ENCODE measurements around the gene CLASRP. TPM values are rescaled to one million over a fixed set of nuclear protein-coding genes. Genes with fewer than 3 reads are reported as not detected.

CLASRP gene
- total and polyA plus RNA-seq, 5 donors = 34.3 to 36.8 (median 36.7) TPM

GRCh38 chr19:45023048-45023447, 15.8 kb upstream of the CLASRP start:
- no peak overlapping the region for H3K27ac ChIP-seq (ENCODE audit: low read length)
- ATAC-seq (no peak), DNase-seq (no peak)
- H3K4me3 ChIP-seq (ENCODE audit: low read length) = no peak overlapping the region
- no peaks in the 10 kb centered on the region for H3K9me3 ChIP-seq (ENCODE audit: control insufficient read depth, low read length)
- no peaks in the 10 kb centered on the region for H3K27me3 ChIP-seq (ENCODE audit: control insufficient read depth, insufficient read depth)
- 85% methylated on average over 4 of the region's 4 CpGs for WGBS
- intact Hi-C loops (cut with DNase I) = no loop called here
- H3K4me1 ChIP-seq (ENCODE audit: control insufficient read depth, insufficient read depth, low read length) = no peaks in the 10 kb centered on the region

GRCh38 chr19:45025264-45025663, 13.6 kb upstream of the CLASRP start:
- no peak for DNase-seq
- Histone ChIP-seq H3K4me3 (ENCODE audit: low read length) (no peak overlapping the region), H3K27me3 (ENCODE audit: control insufficient read depth, insufficient read depth) (no peaks in the 10 kb centered on the region), H3K9me3 (ENCODE audit: control insufficient read depth, low read length) (no peaks in the 10 kb centered on the region), H3K27ac (ENCODE audit: low read length) (no peak overlapping the region), H3K4me1 (ENCODE audit: control insufficient read depth, insufficient read depth, low read length) (no peaks in the 10 kb centered on the region)
- intact Hi-C loops (cut with DNase I) = no loop called here
- 97% methylated on average over 9 of the region's 9 CpGs for WGBS
- no peak for ATAC-seq

DNA sequence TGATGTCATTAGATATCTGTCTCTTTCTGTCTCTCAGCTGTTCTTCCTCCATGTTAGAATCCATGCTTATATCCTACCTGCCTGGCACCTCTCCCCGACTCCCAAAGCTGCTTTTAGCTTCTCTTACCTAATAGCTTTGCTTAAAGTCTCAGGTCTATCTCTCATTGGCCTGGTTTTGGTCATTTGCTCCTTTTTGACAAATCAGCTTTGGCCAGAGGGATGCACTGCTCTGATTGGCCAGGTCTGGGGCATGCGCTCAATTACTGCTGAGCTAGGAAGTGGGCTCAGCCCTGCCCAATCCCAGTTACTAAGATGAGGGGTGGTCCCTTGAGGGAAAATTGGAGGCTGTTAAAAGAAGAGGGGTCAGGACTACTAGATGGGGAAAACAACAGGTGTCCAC, 11.5 kb upstream of the CLASRP start:
- H3K27me3 ChIP-seq (ENCODE audit: control insufficient read depth, insufficient read depth) = no peaks in the 10 kb centered on the region
- ATAC-seq (no peak), DNase-seq (no peak)
- no peak overlapping the region for H3K4me3 ChIP-seq (ENCODE audit: low read length)
- H3K4me1 ChIP-seq (ENCODE audit: control insufficient read depth, insufficient read depth, low read length) = no peaks in the 10 kb centered on the region
- intact Hi-C loops (cut with DNase I) = no loop called here
- H3K9me3 ChIP-seq (ENCODE audit: control insufficient read depth, low read length) = no peaks in the 10 kb centered on the region
- WGBS = 97% methylated on average over 2 of the region's 2 CpGs
- no peak overlapping the region for H3K27ac ChIP-seq (ENCODE audit: low read length)

GRCh38 chr19:45030825-45031224, 8.0 kb upstream of the CLASRP start:
- Histone ChIP-seq H3K27me3 (ENCODE audit: control insufficient read depth, insufficient read depth) (no peaks in the 10 kb centered on the region), H3K4me1 (ENCODE audit: control insufficient read depth, insufficient read depth, low read length) (no peaks in the 10 kb centered on the region), H3K27ac (ENCODE audit: low read length) (no peak overlapping the region), H3K4me3 (ENCODE audit: low read length) (no peak overlapping the region), H3K9me3 (ENCODE audit: control insufficient read depth, low read length) (no peaks in the 10 kb centered on the region)
- WGBS = 89% methylated on average over 6 of the region's 6 CpGs
- no peak for ATAC-seq
- intact Hi-C loops (cut with DNase I) = no loop called here
- no peak for DNase-seq

GRCh38 chr19:45032421-45032820, 6.4 kb upstream of the CLASRP start:
- 77% methylated on average over 18 of the region's 18 CpGs for WGBS
- H3K4me1 ChIP-seq (ENCODE audit: control insufficient read depth, insufficient read depth, low read length) = no peaks in the 10 kb centered on the region
- H3K9me3 ChIP-seq (ENCODE audit: control insufficient read depth, low read length) = no peaks in the 10 kb centered on the region
- no peak overlapping the region for H3K4me3 ChIP-seq (ENCODE audit: low read length)
- DNase-seq (no peak), ATAC-seq (no peak)
- intact Hi-C loops (cut with DNase I) = no loop called here
- H3K27ac ChIP-seq (ENCODE audit: low read length) = no peak overlapping the region
- no peaks in the 10 kb centered on the region for H3K27me3 ChIP-seq (ENCODE audit: control insufficient read depth, insufficient read depth)

GRCh38 chr19:45035755-45036154, 3.1 kb upstream of the CLASRP start:
- intact Hi-C loops (cut with DNase I) = no loop called here
- ATAC-seq (no peak), DNase-seq (no peak)
- Histone ChIP-seq H3K27me3 (ENCODE audit: control insufficient read depth, insufficient read depth) (no peaks in the 10 kb centered on the region), H3K9me3 (ENCODE audit: control insufficient read depth, low read length) (no peaks in the 10 kb centered on the region), H3K4me1 (ENCODE audit: control insufficient read depth, insufficient read depth, low read length) (peaks cover 4% of the 10 kb centered on the region), H3K4me3 (ENCODE audit: low read length) (no peak overlapping the region), H3K27ac (ENCODE audit: low read length) (no peak overlapping the region)
- 95% methylated on average over 6 of the region's 6 CpGs for WGBS

GRCh38 chr19:45037393-45038169, 1.3 kb upstream of the CLASRP start:
- no peaks in the 10 kb centered on the region for H3K9me3 ChIP-seq (ENCODE audit: control insufficient read depth, low read length)
- intact Hi-C loops (cut with DNase I) = no loop called here
- peak in 1 of 3 donors; percentile 63 for DNase-seq
- H3K4me1 ChIP-seq (ENCODE audit: control insufficient read depth, insufficient read depth, low read length) = peaks cover 4% of the 10 kb centered on the region
- no peak overlapping the region for H3K27ac ChIP-seq (ENCODE audit: low read length)
- ATAC-seq = no peak
- H3K27me3 ChIP-seq (ENCODE audit: control insufficient read depth, insufficient read depth) = no peaks in the 10 kb centered on the region
- no peak overlapping the region for H3K4me3 ChIP-seq (ENCODE audit: low read length)
- WGBS = 92% methylated on average over 37 of the region's 37 CpGs

DNA sequence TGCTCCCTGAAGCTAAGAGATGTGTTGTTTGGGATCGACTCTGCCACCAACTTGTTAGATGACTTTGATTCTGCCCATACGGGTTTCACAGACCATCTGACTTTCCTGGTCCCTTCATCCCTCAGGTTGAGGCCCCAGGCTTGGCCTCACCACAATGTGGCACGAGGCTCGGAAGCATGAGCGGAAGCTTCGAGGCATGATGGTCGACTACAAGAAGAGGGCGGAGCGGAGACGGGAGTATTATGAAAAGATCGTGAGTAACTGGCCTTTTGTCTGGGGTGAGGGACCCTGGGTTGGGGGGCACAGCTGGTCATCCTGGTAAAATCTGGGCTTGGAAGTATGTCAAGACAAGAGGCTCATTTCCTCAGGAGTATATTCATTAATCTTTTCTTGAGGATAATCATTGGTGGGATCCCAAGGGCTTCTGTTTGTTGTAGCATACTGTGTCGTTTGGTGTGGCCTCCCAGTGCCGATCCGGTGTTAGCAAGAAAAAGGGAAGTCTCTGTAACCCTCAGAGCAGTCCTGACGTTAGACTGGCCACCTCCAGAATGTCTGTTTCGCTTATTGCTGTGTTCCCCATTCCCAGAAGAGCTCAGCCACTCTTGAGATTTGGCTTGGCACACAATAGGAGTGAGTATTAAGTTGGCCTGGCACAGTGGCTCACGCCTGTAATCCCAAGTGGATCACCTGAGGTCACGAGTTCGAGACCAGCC, 1.4 kb downstream of the CLASRP start:
- DNase-seq = no peak
- Histone ChIP-seq H3K27me3 (ENCODE audit: control insufficient read depth, insufficient read depth) (no peaks in the 10 kb centered on the region), H3K27ac (ENCODE audit: low read length) (no peak overlapping the region), H3K9me3 (ENCODE audit: control insufficient read depth, low read length) (no peaks in the 10 kb centered on the region), H3K4me1 (ENCODE audit: control insufficient read depth, insufficient read depth, low read length) (peaks cover 4% of the 10 kb centered on the region), H3K4me3 (ENCODE audit: low read length) (peak overlapping the region; percentile 85)
- no peak for ATAC-seq
- 72% methylated on average over 19 of the region's 19 CpGs for whole genome bisulfite sequencing
- intact Hi-C loops (cut with DNase I) = no loop called here

- ATAC-seq (no peak), DNase-seq (no peak)
- intact Hi-C loops (cut with DNase I) = no loop called here
- WGBS = 79% methylated on average over 6 of the region's 6 CpGs
- H3K27ac ChIP-seq (ENCODE audit: low read length) = no peak overlapping the region
- no peaks in the 10 kb centered on the region for H3K27me3 ChIP-seq (ENCODE audit: control insufficient read depth, insufficient read depth)
- peaks cover 4% of the 10 kb centered on the region for H3K4me1 ChIP-seq (ENCODE audit: control insufficient read depth, insufficient read depth, low read length)
- no peak overlapping the region for H3K4me3 ChIP-seq (ENCODE audit: low read length)
- no peaks in the 10 kb centered on the region for H3K9me3 ChIP-seq (ENCODE audit: control insufficient read depth, low read length)
Measured at GRCh38 chr19:45041125-45041524, 2.3 kb downstream of the CLASRP start.

DNA sequence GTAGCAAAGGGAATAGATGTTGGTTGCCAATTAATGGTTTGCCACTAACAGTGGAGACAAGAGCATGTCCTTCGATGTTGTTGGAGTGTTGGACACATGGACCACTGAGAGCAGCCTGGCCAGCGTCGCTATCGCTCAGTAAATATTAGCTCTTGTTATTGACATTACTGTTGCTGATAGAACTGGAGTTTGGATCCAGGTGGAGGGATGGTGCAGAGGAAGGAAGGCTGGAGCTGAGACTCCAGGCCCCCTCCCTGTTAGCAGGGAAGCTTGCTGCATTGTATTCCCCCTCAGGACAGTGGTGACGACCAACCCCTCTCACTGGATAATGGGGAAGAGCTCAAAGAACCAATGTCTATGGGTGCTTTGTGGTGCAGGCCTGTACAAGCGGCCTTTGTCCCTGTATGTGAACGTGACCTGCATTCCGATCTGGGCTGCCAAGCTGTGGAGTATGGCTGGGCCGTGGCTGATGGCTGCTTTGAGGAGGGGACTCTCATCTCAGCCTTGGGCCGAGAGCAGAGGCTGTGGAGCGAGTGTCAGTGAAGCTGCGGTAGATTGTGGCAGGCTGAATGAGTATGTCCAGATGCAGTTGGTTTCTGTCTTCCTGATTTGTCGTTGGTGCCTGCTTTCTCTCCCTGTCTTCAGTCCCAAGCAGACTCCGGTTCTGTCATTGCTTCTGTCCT, 7.0 kb downstream of the CLASRP start:
- H3K27me3 ChIP-seq (ENCODE audit: control insufficient read depth, insufficient read depth) = no peaks in the 10 kb centered on the region
- peaks cover 4% of the 10 kb centered on the region for H3K4me1 ChIP-seq (ENCODE audit: control insufficient read depth, insufficient read depth, low read length)
- H3K9me3 ChIP-seq (ENCODE audit: control insufficient read depth, low read length) = no peaks in the 10 kb centered on the region
- DNase-seq (no peak), ATAC-seq (peak in 1 of 2 donors; percentile 28)
- intact Hi-C loops (cut with DNase I) = no loop called here
- no peak overlapping the region for H3K27ac ChIP-seq (ENCODE audit: low read length)
- WGBS = 70% methylated on average over 14 of the region's 14 CpGs
- no peak overlapping the region for H3K4me3 ChIP-seq (ENCODE audit: low read length)

- Histone ChIP-seq H3K4me1 (ENCODE audit: control insufficient read depth, insufficient read depth, low read length) (peaks cover 4% of the 10 kb centered on the region), H3K9me3 (ENCODE audit: control insufficient read depth, low read length) (no peaks in the 10 kb centered on the region), H3K4me3 (ENCODE audit: low read length) (no peak overlapping the region), H3K27ac (ENCODE audit: low read length) (no peak overlapping the region), H3K27me3 (ENCODE audit: control insufficient read depth, insufficient read depth) (no peaks in the 10 kb centered on the region)
- 82% methylated on average over 7 of the region's 7 CpGs for WGBS
- intact Hi-C loops (cut with DNase I) = no loop called here
- no peak for DNase-seq
- ATAC-seq = no peak
Measured at GRCh38 chr19:45046355-45046754, 7.5 kb downstream of the CLASRP start.

All from right cardiac atrium (tissue), 5 donors.